HG03196 (cell line): Measurements from ENCODE around the gene NEGR1.

ENCODE experiments used
- ATAC-seq: cut with Tn5 transposase; IDR thresholded peaks from one replicate; pipeline ENCODE4 v1.9.1; 2021; ENCODE audit not compliant: unreplicated experiment

The NEGR1 gene

DNA sequence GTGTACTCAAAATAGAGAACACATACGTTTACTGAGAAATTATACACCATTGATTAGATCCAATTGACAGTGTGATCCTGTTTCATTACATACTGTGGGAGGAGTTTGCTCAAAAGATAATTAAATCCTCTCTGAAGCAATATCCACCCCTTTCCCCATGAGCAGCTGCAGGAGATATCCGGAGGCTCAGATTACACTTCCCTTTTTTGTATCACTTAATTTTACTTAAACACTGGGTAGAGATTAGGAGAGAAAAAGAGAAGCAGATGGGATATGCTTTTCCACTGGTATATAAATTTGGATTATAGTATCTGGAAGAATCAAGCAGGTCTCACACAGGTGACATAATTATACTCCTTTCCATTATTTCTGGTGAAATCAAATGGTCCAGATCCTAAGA, 868.2 kb downstream of the NEGR1 start:
- no peak for ATAC-seq

DNA sequence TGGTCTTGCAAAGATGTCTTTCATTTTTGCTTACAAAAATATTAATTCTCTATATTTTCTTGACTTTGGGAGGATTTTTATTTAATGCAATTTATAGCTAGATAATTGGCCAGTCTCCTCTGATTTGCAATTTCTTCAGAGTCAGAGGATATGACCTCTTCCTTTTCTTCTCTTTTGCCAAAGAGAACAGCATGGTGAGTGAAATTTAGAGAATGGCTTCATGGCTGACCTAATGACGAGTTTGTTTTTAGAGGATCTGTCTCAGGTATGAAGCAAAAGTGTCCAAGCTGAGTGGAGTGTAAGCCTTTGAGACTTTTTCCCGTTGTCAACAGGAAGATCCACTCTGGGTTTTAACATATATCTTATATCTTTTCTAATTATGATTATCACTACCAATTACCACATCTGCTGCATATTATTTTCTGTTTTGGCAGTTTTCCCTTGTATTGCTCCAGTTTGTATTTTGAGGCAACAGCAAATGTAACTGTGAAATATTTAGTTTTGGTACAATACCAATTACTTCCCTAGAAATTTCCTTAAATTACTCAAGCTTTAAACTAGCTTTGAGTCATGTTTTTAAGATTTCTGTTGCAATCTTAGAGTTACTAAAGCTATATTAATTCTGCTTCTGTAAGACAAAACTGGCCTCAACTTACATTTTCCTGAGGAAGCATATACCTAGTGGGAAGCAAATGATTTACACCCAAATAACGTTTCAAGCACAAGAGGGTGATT, 868.7 kb downstream of the NEGR1 start:
- no peak for ATAC-seq

DNA sequence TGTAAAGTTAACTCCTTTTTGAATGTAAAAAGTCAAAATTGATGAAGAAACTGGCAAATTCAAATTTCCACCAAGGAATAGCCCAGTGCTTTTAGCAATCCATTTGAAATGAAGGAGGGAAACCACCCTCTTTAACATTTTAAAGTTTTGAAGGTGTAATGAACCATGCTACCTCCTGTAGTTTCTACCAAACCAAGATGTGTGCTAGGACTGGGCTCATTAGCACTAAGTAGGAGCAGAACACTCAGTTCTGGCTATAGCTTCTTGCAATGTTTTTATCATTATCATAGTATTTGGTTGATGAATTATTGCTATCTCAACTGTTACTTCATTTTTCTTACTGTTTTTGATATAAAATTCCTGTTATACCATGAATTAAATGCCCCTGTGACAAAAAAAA, 882.3 kb downstream of the NEGR1 start:
- no peak for ATAC-seq

DNA sequence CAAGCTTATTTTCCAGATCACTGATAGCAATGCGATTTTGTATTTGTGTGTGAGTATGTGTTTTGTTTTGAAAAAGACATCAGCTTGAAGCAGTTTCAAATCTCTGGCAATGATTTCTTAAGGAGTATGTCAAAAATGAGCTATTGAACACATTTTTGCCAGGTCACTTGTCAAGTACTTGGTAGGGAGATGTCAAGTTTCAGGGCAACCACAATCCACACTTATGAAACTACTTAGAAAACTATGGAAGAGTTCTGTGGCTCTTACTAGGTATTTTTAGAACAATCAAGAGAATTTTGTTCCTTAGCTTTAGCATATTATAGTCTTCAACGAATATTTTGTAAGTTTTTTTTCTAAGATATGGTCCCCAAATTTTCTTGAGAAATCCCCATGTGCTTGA, 882.7 kb downstream of the NEGR1 start:
- no peak for ATAC-seq

DNA sequence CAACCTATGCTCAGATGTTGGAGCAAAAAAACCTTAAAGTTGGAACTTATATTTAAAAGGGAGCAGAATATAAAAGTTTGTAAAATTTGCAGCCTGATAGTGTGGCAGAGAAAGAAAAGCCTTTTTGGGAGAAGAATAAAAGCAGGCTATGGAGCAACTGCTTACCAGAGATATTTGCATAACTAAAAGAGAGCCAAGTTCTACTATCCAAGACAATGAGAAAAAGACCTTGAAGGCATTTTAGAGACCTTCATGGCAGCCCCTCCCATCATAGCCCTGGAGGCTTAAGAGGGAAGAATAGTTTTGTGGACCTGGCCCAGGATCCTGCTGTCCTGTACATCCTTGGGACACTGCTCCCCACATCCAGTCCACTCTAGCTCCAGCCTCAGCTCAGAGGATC, 889.0 kb downstream of the NEGR1 start:
- ATAC-seq = no peak

DNA sequence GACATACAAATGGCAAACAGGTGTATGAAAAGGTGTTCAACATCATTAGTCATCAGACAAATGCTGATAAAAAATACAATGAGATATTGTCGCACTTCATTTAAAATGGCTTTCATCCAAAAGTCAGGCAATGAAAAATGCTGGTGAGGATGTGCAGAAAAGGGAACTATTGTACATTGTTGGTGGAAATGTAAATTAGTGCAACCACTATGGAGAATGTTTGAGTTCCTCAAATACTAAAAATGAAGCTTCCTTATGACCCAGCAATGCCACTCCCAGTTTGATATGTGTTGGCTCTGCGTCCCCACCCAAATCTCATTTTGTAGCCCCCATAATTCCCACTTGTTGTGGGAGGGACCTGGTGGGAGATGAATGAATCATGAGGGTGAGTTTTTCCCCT, 891.8 kb downstream of the NEGR1 start:
- ATAC-seq = no peak

DNA sequence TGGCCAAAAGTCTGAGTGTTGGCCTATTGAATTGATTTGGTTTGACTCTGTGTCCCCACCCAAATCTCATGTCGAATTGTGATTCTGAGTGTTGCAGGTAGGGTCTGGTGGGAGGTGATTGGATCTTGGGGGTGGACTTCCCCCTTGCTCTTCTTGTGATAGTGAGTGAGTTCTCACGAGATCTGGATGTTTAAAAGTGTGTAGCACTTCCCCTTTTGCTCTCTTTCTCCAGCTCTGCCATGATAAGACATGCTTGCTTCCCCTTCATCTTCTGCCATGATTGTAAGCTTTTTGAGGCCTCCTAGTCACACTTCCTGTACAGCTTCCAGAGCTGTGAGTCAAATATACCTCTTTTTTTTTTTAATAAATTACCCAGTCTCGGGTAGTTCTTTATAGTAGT, 904.5 kb downstream of the NEGR1 start:
- ATAC-seq = no peak

DNA sequence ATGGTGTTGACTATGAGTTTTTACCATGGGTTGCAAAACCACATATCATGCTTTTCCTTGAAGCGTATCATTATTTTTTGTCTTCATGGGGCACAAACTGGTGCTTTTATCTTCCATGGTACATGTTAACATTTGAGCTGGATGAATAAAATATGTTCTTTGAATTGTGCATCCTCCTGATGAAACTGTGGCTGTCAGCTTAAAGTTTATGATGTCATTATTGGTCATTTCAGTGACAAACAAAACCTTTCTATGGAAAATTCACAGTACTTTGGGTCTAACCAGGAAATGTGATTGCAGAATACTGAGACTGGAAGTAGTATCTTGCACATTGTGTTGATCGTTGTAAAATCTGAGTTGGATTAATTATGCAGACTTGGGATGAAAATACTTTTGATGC, 909.8 kb downstream of the NEGR1 start:
- ATAC-seq = no peak

DNA sequence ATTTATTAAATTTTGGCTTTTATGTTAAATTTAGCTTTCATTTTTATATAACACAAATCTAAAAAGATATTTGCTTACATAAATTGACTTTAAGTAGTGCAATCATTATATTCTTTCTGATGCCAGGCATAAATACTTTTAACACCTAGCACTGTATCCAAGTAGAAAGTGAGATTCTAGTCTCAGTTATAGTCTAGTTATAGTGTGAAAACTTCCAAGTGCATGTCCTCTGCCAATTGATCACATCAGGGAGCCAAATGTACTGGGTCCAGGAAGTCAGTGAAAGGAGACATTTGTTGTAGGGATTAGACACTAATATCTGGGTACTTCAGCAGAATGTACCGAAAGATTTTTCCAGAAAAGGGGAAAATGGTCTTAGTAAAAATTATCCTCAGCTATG, 910.8 kb downstream of the NEGR1 start:
- ATAC-seq = no peak

DNA sequence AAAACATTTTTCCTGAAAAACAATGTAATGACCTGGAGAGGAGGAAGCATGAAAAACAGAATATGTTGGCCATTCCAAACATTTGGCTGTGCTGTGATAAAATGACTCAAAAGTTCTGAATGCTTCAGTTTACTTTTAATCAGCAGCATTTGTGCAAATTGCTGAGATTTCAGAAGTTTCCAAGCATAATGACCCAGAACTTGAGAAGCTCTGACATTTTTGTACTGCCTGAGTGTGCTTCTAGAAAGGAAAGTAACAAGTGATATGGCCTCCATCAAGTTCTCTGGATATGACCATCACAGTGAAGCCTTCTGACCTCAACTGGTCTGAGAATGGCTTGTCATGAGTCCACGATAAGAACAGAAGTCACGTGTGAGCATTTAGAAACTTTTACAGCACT, 918.1 kb downstream of the NEGR1 start:
- no peak for ATAC-seq

DNA sequence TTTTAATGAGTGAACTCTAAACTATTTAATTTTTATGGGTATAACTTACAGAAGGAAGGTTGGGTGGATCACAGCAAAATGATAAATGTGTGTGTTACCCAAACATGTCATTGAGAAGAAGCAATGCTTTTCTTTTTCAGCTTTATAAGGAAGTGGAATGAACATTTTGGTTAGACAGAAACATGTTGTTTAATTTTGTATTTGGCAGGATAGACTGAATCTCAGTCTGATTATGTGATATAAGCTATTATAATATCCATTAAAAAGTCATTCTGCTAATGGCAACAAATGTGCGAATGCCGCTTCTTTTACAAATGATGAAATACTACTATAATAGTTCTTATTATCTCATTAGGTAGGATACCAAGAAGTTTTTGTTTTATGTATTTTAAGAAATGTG, 919.6 kb downstream of the NEGR1 start:
- no peak for ATAC-seq

DNA sequence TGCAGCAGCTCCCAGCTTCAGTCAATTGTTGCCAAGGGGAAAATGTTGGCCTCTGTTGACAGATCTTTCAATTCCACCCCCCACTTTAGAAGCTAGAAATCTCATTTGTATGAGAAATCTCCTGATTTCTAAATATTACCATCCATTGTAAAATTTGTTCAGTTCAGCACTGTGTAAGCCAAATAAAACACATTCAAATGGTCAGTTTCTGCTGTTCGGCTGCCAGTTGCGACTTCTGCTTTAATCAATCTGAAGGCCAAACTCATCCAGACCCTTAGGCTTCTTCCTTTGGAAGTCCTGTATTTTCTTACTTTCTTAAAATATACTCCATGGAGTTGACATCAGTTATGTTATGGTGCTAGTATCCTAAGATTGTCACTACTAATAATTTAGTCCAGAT, 920.3 kb downstream of the NEGR1 start:
- ATAC-seq = no peak

DNA sequence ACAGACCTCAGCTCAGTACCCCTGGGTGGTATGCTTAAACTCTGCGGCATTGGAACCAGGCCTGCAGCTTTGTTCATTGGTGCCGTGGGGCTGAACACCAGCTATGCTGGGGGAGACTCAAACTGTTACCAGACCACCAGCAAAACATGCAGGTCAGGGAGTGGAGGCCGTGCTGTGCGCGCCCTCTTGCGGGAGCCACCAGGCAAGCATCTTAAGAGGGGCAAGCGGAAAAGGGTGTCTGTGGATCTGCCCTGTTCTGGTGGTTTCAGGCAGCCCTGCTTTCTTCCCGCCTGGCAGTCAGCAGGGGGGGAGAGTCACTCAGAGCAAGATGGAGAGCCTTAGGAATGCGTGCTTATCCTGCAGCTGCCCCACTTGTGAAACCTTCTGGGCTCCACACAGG, 924.6 kb downstream of the NEGR1 start:
- no peak for ATAC-seq

DNA sequence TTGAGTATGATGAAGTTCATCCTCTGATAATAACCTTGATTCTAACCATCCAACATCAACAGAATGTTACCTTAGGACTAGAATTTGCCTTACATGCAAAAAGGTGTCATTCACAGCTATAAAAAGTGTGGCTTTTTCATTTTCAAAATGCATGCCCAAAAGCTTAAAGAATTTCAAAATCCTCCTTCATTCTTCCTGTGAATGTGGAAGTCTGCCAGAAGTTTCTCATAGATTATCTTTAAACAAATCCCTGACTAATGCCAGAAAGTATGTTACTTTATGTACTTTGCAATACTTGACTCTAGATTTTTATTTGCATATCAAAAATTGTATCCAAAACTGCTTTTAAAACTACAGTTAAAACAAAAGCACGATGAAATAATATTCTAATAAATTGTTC, 930.9 kb downstream of the NEGR1 start:
- no peak for ATAC-seq

DNA sequence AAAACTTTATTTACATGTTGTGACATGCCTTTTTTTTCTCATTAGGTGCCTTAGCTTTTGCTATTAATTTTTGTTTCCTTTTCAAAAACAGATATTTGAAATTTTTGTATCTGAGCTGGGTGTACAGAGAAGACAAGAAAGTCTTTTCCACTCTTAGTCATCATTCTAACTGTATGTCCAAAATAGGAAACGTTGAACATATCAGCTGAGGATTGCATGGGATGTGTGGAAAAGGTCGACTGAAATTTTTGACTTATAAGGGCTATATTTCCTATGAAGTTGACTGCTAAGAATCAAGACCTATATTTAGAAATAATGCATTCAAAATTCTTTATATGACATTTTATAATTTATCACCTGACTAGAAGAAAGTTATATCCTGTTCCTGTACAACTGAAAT, 931.5 kb downstream of the NEGR1 start:
- ATAC-seq = no peak

DNA sequence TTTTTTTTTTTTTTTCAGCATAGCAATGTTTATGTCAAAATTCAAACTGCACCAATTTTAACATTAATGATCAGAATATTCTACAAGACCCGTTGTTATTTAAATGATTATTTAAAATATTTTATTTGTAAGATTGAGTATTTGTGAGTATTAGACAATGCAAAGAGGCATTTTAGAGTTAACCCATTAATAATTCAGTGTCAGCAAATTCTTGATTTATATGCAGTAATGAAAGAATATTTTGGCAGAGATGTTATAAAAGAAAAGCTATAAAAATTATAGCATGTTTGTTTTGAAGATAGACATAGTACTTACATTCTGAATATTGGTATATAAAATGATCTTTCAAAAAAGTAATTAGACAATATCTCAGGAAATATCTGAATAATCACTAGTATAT, 932.0 kb downstream of the NEGR1 start:
- ATAC-seq = no peak
